Breast epithelium (tissue), 3 donors: ENCODE results near the gene LIPF.

Experiments used
- CTCF ChIP-seq, 3 donors: fragments of 450-650 bp; IDR thresholded peaks; one replicate each; pipeline ENCODE4 v1.5.1; 2016 to 2017; ENCODE audit warnings: antibody characterized with exemption in 3 of 3, mild to moderate bottlenecking in 3 of 3, moderate library complexity in 3 of 3
- POLR2A ChIP-seq: fragments of 450-650 bp; IDR thresholded peaks from one replicate; pipeline ENCODE4 v1.6.1; 2016; ENCODE audit warnings: antibody characterized with exemption, mild to moderate bottlenecking, moderate library complexity

GRCh38 chr10:88721392-88721791 lies 57.1 kb downstream of the LIPF start:
- no peak for TF ChIP-seq POLR2A
- no peak for TF ChIP-seq CTCF (IDR thresholded peaks at IDR 0.05)
